Measurements from ENCODE around the gene SHD.

DNA sequence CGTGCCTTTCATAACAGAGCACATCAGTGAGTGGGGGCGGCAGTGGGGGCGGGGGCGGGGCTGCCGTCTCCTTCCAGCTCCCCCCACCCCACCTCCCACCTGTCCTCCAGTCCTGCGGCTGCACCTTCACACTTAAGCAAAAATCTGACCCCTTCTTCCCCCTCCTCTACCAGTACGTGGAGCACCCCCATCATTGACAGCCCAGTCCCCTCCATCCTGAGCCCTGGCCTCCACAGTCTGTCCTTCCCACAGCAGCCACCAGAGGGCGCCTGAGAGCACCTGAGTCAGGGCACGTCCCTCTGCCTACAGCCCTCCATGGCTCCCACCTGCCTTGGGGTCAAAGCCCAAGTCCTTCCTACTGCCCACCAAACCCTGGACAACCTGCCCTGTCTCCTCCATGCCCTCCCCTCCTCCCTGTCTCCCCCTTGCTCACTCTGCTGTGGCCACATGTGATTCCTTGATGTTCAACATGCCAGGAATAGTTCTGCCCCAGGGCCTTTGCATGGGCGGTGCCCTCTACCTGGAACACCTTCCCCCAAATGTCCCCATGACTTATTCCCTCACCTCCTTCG is 45.7 kb upstream of the SHD start:
- TF ChIP-seq EP300 (IDR thresholded peaks at IDR 0.05) = no peak
- no peak for TF ChIP-seq POLR2A (IDR thresholded peaks at IDR 0.05)
- TF ChIP-seq POLR2AphosphoS5 (IDR thresholded peaks at IDR 0.05) = no peak
